Stomach smooth muscle (tissue), 2 donors: ENCODE data around the gene ATP1A4.

Experiments used
- H3K27ac ChIP-seq: one replicate; pipeline ENCODE4 v1.7.0; 2013; ENCODE audit warnings: mild to moderate bottlenecking, low read length, inconsistent platforms
- H3K27me3 ChIP-seq, 2 donors: one replicate each; pipeline ENCODE4 v1.7.0; 2013; ENCODE audit warnings: low read length in 2 of 2; ENCODE audit not compliant: insufficient read depth in 2 of 2, control insufficient read depth in 1 of 2
- H3K36me3 ChIP-seq, 2 donors: one replicate each; pipeline ENCODE4 v1.7.0; 2013; ENCODE audit warnings: low read length in 2 of 2; ENCODE audit not compliant: control insufficient read depth in 2 of 2, insufficient read depth in 2 of 2
- H3K4me1 ChIP-seq: one replicate; pipeline ENCODE4 v1.7.0; 2013; ENCODE audit warnings: low read length; ENCODE audit not compliant: control insufficient read depth, insufficient read depth
- H3K4me3 ChIP-seq, 2 donors: one replicate each; pipeline ENCODE4 v1.7.0; 2013; ENCODE audit warnings: low read length in 2 of 2
- H3K9ac ChIP-seq, 2 donors: one replicate each; pipeline ENCODE4 v1.7.0; 2013; ENCODE audit warnings: low read length in 2 of 2, mild to moderate bottlenecking in 1 of 2
- H3K9me3 ChIP-seq, 2 donors: one replicate each; pipeline ENCODE4 v1.7.0; 2013; ENCODE audit warnings: low read length in 2 of 2; ENCODE audit not compliant: control insufficient read depth in 2 of 2
- donor health status: healthy.
- donor health status: Pancreatic carcinoma.

Gene ATP1A4

DNA sequence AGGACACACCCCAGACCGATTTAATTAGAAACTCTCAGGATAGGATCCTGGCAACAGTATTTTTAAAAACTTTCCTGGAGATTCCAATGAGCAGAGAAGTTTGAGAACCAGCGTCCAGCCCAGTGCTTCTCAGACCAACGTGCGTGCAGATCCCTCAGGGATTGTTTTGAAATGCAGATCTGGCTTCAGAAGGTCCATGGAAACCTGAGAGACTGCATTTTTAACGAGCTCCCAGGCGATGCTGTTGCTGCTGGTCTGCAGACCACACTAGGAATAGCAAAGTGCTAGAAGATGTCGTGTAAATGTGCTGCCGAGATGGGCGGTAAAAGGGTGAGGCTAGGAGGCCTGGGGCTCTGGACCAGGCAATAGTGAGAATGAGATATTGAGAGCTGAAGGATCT is 20.6 kb downstream of the ATP1A4 start:
- H3K4me3 ChIP-seq: no peak overlapping the region

GRCh38 chr1:160177231-160177630 is 25.8 kb downstream of the ATP1A4 start:
- no peak overlapping the region for H3K27ac ChIP-seq
- no peaks in the 10 kb centered on the region for H3K4me1 ChIP-seq
- no peaks in the 10 kb centered on the region for H3K36me3 ChIP-seq
- no peaks in the 10 kb centered on the region for H3K27me3 ChIP-seq
- no peak overlapping the region for H3K4me3 ChIP-seq
- H3K9me3 ChIP-seq: no peaks in the 10 kb centered on the region
- H3K9ac ChIP-seq: no peak overlapping the region

More for the DNA sequence above, 20.6 kb downstream of the ATP1A4 start:
- Histone ChIP-seq H3K27me3 (peaks cover 0 to 3% of the 10 kb centered on the region in 2 donors), H3K27ac (no peak overlapping the region), H3K4me1 (no peaks in the 10 kb centered on the region), H3K9me3 (no peaks in the 10 kb centered on the region), H3K36me3 (no peaks in the 10 kb centered on the region), H3K9ac (no peak overlapping the region)

DNA sequence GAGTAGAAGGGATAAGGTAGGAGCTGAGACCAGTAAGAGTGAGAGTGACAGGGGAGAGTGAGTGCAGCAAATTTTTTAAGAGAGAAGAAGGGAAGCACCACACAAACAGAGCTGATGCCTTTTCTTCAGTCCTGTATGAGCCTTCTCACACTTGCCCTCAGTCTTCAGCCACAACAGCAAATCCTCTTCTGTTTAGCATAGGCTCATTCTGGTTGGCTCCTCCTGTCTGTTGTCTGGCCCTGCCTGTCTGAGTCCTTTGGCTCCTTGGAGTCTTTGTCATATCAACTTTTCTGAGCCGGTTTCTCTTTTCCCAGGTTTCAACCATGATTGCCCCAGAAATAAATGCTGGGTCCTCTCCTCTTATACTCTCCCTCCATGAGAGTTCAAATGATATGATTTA is 26.3 kb downstream of the ATP1A4 start:
- Histone ChIP-seq H3K4me3 (no peak overlapping the region), H3K4me1 (no peaks in the 10 kb centered on the region), H3K9ac (no peak overlapping the region), H3K27me3 (no peaks in the 10 kb centered on the region), H3K27ac (no peak overlapping the region), H3K36me3 (no peaks in the 10 kb centered on the region), H3K9me3 (no peaks in the 10 kb centered on the region)

GRCh38 chr1:160178731-160179130 is 27.3 kb downstream of the ATP1A4 start:
- no peak overlapping the region for H3K9ac ChIP-seq
- H3K36me3 ChIP-seq: no peaks in the 10 kb centered on the region
- no peak overlapping the region for H3K4me3 ChIP-seq
- no peaks in the 10 kb centered on the region for H3K4me1 ChIP-seq
- no peaks in the 10 kb centered on the region for H3K9me3 ChIP-seq
- no peak overlapping the region for H3K27ac ChIP-seq
- H3K27me3 ChIP-seq: no peaks in the 10 kb centered on the region

DNA sequence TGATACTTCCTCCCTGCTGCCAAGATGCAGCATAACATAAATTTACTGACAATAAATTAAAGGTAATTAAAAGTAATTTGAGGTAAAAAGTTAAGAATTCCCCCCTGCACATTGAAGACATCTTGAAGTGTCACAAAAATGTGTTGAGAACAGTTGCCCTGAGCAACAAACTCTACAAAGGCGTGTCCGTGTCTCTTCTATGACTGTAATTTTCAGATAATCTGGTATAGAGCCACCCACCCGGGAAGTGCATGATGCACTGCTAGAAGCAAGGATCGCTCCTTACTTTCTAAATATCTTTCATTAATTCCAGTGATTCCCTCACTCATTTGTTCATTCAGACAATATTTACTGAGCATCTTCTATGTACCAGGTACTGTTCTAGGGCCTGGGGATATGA is 27.9 kb downstream of the ATP1A4 start:
- no peaks in the 10 kb centered on the region for H3K9me3 ChIP-seq
- no peak overlapping the region for H3K4me3 ChIP-seq
- no peak overlapping the region for H3K27ac ChIP-seq
- no peaks in the 10 kb centered on the region for H3K27me3 ChIP-seq
- no peaks in the 10 kb centered on the region for H3K36me3 ChIP-seq
- H3K9ac ChIP-seq: no peak overlapping the region
- no peaks in the 10 kb centered on the region for H3K4me1 ChIP-seq

DNA sequence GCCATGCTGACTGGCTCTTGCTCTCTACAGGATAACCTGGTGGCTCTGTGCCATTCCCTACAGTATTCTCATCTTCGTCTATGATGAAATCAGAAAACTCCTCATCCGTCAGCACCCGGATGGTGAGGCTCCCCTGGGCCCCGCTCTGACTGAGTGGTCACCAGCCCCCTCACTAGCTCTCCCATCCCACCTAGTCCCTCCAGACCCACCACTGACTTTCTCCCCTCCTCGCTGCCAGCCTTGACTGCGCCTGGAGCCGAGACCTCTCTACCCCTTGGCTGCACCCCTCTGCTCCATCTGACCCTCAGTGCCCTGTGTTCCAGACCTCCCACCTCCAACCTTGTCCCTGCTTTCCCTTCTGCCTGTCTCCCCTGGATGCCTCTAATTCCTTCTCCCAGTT is 34.8 kb downstream of the ATP1A4 start:
- Histone ChIP-seq H3K4me3 (no peak overlapping the region), H3K9ac (no peak overlapping the region), H3K4me1 (peaks cover 21% of the 10 kb centered on the region), H3K27ac (no peak overlapping the region), H3K9me3 (no peaks in the 10 kb centered on the region), H3K27me3 (no peaks in the 10 kb centered on the region), H3K36me3 (no peaks in the 10 kb centered on the region)

- H3K27me3 ChIP-seq: no peaks in the 10 kb centered on the region
- H3K36me3 ChIP-seq: no peaks in the 10 kb centered on the region
- H3K27ac ChIP-seq: no peak overlapping the region
- H3K4me3 ChIP-seq: no peak overlapping the region
- no peak overlapping the region for H3K9ac ChIP-seq
- peaks cover 25% of the 10 kb centered on the region for H3K4me1 ChIP-seq
- no peaks in the 10 kb centered on the region for H3K9me3 ChIP-seq
Observed at GRCh38 chr1:160186729-160187128, 35.3 kb downstream of the ATP1A4 start.

- H3K36me3 ChIP-seq: no peaks in the 10 kb centered on the region
- H3K4me1 ChIP-seq: peaks cover 31% of the 10 kb centered on the region
- H3K9ac ChIP-seq: no peak overlapping the region
- H3K27me3 ChIP-seq: no peaks in the 10 kb centered on the region
- H3K4me3 ChIP-seq: no peak overlapping the region
- H3K27ac ChIP-seq: no peak overlapping the region
- H3K9me3 ChIP-seq: no peaks in the 10 kb centered on the region
Observed at GRCh38 chr1:160187407-160187806, 36.0 kb downstream of the ATP1A4 start.

- H3K9me3 ChIP-seq: no peaks in the 10 kb centered on the region
- H3K4me1 ChIP-seq: peaks cover 35% of the 10 kb centered on the region
- no peaks in the 10 kb centered on the region for H3K36me3 ChIP-seq
- H3K4me3 ChIP-seq: no peak overlapping the region
- no peaks in the 10 kb centered on the region for H3K27me3 ChIP-seq
- H3K27ac ChIP-seq: no peak overlapping the region
- H3K9ac ChIP-seq: no peak overlapping the region
Observed at GRCh38 chr1:160188341-160188740, 36.9 kb downstream of the ATP1A4 start.

DNA sequence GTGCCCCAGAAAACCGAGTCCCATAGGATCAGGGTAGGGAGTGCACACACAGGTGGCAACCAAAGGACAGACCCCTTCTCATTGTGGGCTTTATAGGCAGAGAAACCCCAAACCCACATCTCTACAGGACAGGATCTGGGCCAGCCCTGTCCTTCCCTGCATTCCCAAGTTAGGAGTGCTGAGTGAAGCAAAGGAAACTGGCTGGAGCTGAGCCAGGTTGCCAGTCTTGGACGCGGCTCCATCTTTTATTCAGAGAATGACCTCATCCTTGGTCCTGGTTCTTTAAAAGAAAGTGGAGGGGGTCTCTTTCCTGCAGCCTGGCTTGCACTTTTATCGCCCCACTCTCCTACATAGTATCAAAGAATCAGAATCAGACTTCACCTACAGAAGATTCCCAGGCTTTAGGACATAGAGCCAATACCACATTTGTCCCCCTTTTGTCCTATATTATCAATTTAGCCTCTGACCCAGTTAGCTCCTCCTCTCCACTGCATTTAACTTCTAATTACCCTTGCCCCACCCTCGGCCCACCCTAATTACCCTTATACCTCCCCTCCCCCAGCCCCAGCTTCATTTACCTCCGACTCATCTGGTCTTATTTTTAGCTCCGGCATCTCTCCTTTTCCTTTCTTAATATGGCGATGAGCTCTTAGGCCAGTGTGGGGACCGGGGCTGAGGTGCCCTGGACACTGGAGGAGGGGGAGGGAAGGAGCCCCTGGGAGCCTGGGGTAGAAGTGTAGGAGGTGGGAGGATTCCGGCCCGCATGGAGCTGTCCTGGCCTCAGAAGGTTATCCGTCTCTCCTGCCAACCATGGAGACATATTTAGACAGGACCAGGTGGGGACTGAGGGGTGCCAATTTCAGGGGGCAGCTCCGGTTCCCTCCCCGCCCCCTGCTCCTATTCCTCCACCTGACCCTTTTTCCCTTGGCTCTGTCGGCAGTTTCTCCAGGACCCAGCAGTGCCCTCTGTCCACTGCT is 38.5 kb downstream of the ATP1A4 start, which contains the start of gene CASQ1:
Gene CASQ1, plus strand, starts transcription at position 927 of the 977 bp plus-strand sequence. CDS start 177 bp downstream, outside the sequence.
- Histone ChIP-seq H3K36me3 (no peaks in the 10 kb centered on the region), H3K9me3 (no peaks in the 10 kb centered on the region), H3K9ac (peak within 1 kb of the TSS; percentile 2 to 13), H3K27ac (no peak within 1 kb of the TSS), H3K4me3 (peak within 1 kb of the TSS; percentile 18 to 44), H3K27me3 (no peaks in the 10 kb centered on the region), H3K4me1 (peaks cover 39% of the 10 kb centered on the region)

DNA sequence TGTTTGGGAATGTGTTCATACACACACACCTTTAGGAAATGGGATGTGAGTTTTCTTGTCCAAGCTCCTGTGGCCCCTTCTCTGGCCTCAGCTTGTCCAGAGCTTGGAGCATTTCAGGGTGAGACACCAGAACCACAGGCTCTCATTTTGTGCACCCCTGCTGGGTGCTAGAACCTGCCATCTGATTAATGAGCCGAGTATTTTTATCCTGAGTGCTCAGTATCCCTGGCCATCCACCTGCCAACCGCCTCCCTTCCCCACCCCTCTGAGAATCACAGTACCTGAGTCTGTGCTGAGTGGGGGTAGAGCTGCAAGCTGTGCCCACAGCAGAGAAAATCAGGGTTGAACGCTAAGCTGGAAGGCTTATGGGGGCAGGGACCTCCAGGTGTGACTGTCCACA is 40.4 kb downstream of the ATP1A4 start:
- peaks cover 39% of the 10 kb centered on the region for H3K4me1 ChIP-seq

More for the DNA sequence above, 40.4 kb downstream of the ATP1A4 start:
- H3K27me3 ChIP-seq: no peaks in the 10 kb centered on the region
- H3K36me3 ChIP-seq: no peaks in the 10 kb centered on the region
- no peak overlapping the region for H3K27ac ChIP-seq
- no peaks in the 10 kb centered on the region for H3K9me3 ChIP-seq
- H3K4me3 ChIP-seq: no peak overlapping the region
- no peak overlapping the region for H3K9ac ChIP-seq
